ENCODE measurements around the gene DYNAP. TPM values are rescaled to one million over a fixed set of nuclear protein-coding genes. Genes with fewer than 3 reads are reported as not detected.

Gene DYNAP
- polyA plus RNA-seq, 2 of the 4 experiments (the other 2 are of a cell fraction): not detected

- H3K4me2 ChIP-seq: no peak overlapping the region
- no peak for ATAC-seq
- POLR2A ChIA-PET: no interaction called here
- H3K4me1 ChIP-seq: no peaks in the 10 kb centered on the region
- no peaks in the 10 kb centered on the region for H3K9me3 ChIP-seq
- no peak for DNase-seq (ENCODE audit: low read depth in 1 of 2, low spot score in 1 of 2)
- FAIRE-seq: no peak
- 0% methylated on average over 1 of the region's 1 CpG for WGBS (ENCODE audit: missing lambda C conversion rate)
- TF ChIP-seq ELK1 (IDR thresholded peaks at IDR 0.05; ENCODE audit: low read depth, low read length) (no peak), HOXB13 (CRISPR knock-in tag; IDR thresholded peaks at IDR 0.05; ENCODE audit: low read depth) (no peak), FOSB (CRISPR knock-in tag; IDR thresholded peaks at IDR 0.05) (no peak), KDM5A (IDR thresholded peaks at IDR 0.05) (no peak), ZNF302 (CRISPR knock-in tag; IDR thresholded peaks at IDR 0.05) (no peak), MYC (IDR thresholded peaks at IDR 0.05; ENCODE audit: borderline replicate concordance, low read length) (no peak)
- CTCF ChIA-PET: interaction anchor here (0.9 to 2.0 kb wide), 2 partner anchors 8 to 29 kb away, joined by 3 to 8 read pairs; no protein-coding TSS in a partner anchor
- H3K27ac ChIP-seq: no peak overlapping the region
- H3K4me3 ChIP-seq: no peak overlapping the region
Measured at GRCh38 chr18:54641734-54642133, 50.7 kb downstream of the DYNAP start.

- FAIRE-seq (no peak), DNase-seq (ENCODE audit: low read depth in 1 of 2, low spot score in 1 of 2) (peak in 1 of 2 experiments; percentile 48), ATAC-seq (peak in 1 of 2 experiments; percentile 51; a peak in 1 of 6 replicates)
- 7% methylated on average over 2 of the region's 2 CpGs for WGBS (ENCODE audit: missing lambda C conversion rate)
- ChIA-PET POLR2A (no interaction called here), CTCF (no interaction called here)
- Histone ChIP-seq H3K9me3 (no peaks in the 10 kb centered on the region), H3K4me2 (no peak overlapping the region), H3K4me1 (no peaks in the 10 kb centered on the region), H3K27ac (no peak overlapping the region), H3K4me3 (no peak overlapping the region)
- TF ChIP-seq E2F6 (IDR thresholded peaks at IDR 0.05; ENCODE audit: borderline replicate concordance, low read depth): no peak
- no peak for TF ChIP-seq TP53 (CRISPR knock-in tag; IDR thresholded peaks at IDR 0.05)
- TF ChIP-seq FOXS1 (CRISPR knock-in tag; IDR thresholded peaks at IDR 0.05): no peak
- TF ChIP-seq RAD21 (conservative IDR thresholded peaks at IDR 0.05 in 1 of 2, IDR thresholded peaks at IDR 0.05 in 1 of 2): peak; percentile 45 to 54; a peak in 4 of 5 replicates
- peak; percentile 50 for TF ChIP-seq CTCF (IDR thresholded peaks at IDR 0.05)
- TF ChIP-seq SMC3 (IDR thresholded peaks at IDR 0.05): peak; percentile 62
Measured at GRCh38 chr18:54647176-54647575, 56.1 kb downstream of the DYNAP start.

Other genes starting within 250 kb of the DYNAP start
- gene STARD6, start 233.4 kb upstream of the DYNAP start, polyA plus RNA-seq (2011; rRNA removed): not detected in 2 replicates
- gene STARD6, start 233.4 kb upstream of the DYNAP start, polyA plus RNA-seq (2017; fragmentation: RNase III; extraction: RNeasy Plus Mini Kit Qiagen cat#74134 plus additional on column Dnase treatment): not detected in 3 replicates
- 4.9 and 6.5 TPM in 2 replicates for gene C18orf54, start 233.3 kb upstream of the DYNAP start, polyA plus RNA-seq (2011; rRNA removed)
- 2.8 to 3.3 TPM (median 3.2 TPM) in 3 replicates for gene C18orf54, start 233.3 kb upstream of the DYNAP start, polyA plus RNA-seq (2017; fragmentation: RNase III; extraction: RNeasy Plus Mini Kit Qiagen cat#74134 plus additional on column Dnase treatment)
- gene RAB27B, start 237.2 kb downstream of the DYNAP start, polyA plus RNA-seq (2011; rRNA removed): 11.0 and 11.3 TPM in 2 replicates
- 11.7 to 13.2 TPM (median 12.2 TPM) in 3 replicates for gene RAB27B, start 237.2 kb downstream of the DYNAP start, polyA plus RNA-seq (2017; fragmentation: RNase III; extraction: RNeasy Plus Mini Kit Qiagen cat#74134 plus additional on column Dnase treatment)

Data from A549 (cell line).